GM12875 (cell line): ENCODE measurements around the gene AATK.

Experiments used
- H3K4me3 ChIP-seq: one replicate; pipeline ENCODE4 v1.5.1; 2011; ENCODE audit warnings: low read depth, low read length, control low read depth
- TF ChIP-seq, protein P1 (sequence below): IDR thresholded peaks from 2 replicates; pipeline ENCODE4 v1.5.1; 2011; ENCODE audit warnings: low read depth, mild to moderate bottlenecking, control low read depth, inconsistent platforms, low read length, moderate library complexity, borderline replicate concordance; ENCODE audit not compliant: insufficient read depth

AATK gene

DNA sequence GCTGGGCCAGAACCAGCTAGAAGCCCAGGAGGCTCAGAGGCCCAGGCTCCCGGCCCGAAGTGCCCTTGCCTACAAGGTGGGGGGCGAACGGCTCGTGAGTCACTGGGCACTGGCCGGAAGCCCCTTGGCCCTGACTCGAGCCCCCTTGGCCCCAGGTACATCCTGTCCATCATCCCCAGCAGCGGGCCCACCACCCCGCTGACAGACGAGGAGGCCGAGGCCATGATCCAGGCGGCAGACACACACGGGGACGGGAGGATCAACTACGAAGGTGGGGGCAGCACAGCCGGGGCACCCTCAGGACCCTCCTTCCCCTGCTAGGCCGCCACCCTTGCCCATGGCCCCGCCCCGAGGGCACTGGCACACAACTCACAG, 15.8 kb upstream of the AATK start:
- TF ChIP-seq, protein P1, sequence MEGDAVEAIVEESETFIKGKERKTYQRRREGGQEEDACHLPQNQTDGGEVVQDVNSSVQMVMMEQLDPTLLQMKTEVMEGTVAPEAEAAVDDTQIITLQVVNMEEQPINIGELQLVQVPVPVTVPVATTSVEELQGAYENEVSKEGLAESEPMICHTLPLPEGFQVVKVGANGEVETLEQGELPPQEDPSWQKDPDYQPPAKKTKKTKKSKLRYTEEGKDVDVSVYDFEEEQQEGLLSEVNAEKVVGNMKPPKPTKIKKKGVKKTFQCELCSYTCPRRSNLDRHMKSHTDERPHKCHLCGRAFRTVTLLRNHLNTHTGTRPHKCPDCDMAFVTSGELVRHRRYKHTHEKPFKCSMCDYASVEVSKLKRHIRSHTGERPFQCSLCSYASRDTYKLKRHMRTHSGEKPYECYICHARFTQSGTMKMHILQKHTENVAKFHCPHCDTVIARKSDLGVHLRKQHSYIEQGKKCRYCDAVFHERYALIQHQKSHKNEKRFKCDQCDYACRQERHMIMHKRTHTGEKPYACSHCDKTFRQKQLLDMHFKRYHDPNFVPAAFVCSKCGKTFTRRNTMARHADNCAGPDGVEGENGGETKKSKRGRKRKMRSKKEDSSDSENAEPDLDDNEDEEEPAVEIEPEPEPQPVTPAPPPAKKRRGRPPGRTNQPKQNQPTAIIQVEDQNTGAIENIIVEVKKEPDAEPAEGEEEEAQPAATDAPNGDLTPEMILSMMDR, result no peak
- no peak overlapping the region for H3K4me3 ChIP-seq

DNA sequence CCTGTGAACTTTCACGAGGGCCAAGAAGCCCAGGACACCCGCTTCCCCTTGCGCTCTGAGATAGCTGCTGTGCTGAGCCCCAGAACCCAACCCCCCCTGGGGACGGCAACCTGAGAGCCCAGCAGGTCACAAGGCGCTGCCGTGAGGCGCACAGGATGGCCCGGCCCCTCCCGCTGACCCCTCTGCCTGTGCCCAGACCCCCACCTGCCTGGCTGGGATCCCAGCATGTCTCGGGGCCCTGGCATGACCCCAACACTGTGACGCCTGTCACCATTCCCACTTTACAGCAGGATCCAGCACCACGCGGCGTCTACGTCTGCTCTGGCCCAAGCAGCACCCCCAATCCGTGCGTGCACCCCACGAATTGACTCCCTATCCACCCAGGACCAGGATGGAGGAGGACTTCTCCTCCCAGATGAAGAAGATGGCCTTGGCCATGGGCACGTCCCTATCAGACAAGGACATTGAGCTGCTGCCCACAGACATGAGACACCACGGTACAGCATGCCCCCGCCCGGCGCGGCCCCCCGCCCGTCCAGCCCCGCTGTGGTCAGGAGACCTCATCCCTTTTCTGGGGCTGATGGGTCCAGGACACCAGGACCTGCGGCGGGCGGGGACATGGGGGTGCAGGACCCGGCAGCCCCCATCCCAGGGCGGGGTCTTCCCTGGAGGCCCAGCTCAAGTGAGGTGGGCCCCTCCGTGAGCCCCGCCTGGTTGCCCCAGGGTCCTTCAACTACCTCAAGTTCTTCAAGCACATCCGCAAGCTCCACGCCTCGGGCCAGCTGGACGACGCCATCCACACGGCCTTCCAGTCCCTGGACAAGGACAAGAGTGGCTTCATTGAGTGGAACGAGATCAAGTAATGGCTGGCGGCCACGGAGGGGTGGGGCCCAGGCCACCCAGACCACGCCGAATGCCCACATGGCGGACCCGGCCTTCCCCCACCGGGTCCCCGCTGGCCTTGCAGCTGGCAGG, 15.1 kb upstream of the AATK start:
- TF ChIP-seq, protein P1, result no peak
- no peak overlapping the region for H3K4me3 ChIP-seq

DNA sequence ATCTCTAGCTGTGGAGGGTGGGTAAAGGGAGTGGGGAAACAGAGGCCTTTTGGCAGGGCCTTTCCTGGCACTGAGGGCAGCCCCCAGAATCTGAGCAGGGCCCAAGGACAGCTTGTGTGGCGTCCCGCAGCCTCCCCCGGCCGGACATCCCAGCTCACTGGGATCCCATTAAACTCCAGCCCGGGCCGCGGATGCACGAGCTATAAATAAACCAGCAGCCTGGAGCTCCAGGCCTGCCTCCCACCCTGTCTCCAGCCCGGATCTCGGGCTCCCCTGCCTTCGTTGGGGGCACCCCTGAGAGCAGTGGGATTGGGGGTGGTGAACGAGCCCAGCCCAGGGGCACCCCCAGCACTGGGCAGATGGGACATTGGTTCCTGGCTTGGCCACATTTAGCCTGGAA, 13.8 kb upstream of the AATK start:
- TF ChIP-seq, protein P1, result no peak
- H3K4me3 ChIP-seq, result no peak overlapping the region

DNA sequence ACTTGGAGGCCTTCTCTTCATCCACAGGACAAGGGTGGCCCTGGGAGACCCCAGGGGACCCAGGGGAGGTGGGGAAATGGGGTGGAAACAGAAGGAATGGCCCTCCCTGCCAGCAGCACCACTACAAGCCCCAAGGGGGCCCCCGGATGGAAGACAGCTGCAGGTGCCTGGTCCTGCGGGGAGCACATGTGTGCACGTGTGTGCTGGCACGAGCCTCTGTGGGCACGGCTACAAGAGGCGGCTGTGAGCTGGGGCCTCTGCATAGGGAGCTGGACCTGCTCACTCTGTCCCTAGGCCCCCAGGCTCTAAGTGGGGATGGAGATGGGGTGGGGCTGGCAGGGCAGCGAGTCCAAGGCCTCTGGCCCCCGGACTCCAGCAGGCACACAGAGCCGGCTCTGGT, 13.2 kb upstream of the AATK start:
- TF ChIP-seq, protein P1, result no peak
- no peak overlapping the region for H3K4me3 ChIP-seq

DNA sequence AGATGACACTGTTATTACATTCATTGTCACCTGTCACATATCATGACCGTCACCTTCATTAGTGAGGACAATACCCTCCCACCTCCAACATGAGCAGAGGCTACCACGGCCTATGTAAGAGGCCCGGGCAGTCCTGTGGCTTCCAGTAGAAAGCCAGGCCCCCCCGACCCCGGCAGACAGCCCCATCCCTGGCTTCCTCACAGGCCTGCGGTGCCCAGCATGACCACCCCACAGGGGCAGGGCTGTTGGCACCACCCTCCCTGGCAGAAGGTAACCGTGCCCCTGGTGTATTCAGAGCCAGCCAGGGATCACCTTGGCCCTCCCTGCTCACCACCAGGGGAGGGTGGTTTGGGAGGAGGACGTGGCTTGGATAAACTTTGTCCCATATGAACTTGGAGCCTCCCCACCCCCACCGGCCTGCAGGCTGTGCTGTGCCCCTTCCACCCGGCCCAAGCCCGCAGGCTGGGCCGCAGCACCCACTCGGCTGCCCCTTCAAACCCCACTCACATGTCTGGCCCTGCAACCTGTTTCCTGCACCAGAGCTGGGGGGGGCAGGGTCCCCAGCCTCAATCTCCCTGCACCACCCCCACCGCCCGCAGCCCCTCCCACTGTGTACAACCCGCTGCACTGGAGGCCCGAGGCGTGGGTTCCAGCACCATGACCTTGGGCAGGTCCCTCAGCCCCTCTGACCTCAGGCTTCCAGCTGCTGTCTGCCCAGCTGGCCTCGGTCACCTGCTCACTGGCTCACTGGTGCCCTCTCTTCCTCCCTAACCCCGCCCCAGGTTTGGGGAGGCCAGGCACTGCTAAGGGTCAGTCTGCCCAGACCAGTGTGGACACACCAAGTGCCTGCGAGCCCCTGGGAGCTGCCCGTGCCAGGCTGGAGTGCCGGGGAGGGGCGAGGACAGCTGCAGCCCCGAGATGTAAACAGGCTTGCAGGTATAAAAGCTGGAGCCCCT, 12.4 kb upstream of the AATK start:
- no peak overlapping the region for H3K4me3 ChIP-seq
- TF ChIP-seq, protein P1, result no peak

DNA sequence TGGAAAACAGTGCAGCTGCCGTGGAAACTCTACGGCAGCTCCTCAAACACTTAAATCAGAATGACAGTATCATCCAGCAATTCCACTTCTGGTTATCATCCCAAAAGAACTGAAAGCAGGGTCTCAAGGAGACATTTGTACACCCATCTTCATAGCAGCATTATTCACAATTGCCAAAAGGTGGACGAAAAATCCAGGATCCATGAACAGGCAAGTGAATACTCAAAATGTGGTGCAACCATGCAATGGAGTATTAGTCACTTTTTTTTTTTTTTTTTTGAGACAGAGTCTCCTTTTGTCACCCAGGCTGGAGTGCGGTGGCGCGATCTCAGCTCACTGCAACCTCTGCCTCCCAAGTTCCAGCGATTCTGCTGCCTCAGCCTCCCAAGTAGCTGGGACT, 10.6 kb upstream of the AATK start:
- no peak overlapping the region for H3K4me3 ChIP-seq
- TF ChIP-seq, protein P1, result no peak
